Measurements from ENCODE around the gene IKZF3.

Gene IKZF3

DNA sequence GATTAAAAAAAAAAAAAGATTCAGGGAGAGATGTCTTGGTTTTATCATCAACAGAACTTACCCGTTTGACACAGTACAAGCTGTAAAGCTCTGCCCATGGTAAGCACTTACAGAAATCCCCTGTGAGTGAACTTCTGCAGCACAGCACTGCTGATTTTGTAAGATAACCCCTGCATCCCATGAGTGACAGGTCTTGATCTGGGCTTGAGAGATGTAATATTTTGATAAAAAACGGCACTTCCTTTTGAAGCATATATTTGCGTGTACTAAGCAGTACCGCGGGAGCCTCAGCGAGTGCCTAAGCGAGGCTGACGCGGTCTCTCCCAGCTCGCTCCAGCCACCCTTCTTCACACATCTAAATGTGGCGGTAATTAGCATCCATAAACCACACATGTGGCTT lies 50.5 kb downstream of the IKZF3 start:
- DNase-seq = peak; percentile 29

DNA sequence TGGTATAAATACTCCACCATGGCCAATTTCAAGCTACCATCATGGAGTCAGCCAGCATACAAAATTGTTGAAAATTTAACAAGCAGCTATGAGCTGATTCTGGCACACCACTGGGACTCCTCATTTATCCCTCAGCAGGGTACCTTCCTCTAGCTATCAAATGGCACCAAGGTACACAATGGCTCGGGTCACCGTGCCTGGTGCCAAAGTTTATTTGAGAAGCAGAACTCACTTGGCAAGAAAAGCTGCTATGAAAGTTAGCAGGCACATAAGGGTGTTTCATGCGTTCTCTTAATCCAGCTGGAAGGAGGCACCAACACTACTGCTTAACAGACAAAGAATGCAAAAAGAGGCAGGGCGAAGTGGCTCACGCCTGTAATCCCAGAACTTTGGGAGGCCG lies 51.6 kb downstream of the IKZF3 start:
- no peak for DNase-seq

DNA sequence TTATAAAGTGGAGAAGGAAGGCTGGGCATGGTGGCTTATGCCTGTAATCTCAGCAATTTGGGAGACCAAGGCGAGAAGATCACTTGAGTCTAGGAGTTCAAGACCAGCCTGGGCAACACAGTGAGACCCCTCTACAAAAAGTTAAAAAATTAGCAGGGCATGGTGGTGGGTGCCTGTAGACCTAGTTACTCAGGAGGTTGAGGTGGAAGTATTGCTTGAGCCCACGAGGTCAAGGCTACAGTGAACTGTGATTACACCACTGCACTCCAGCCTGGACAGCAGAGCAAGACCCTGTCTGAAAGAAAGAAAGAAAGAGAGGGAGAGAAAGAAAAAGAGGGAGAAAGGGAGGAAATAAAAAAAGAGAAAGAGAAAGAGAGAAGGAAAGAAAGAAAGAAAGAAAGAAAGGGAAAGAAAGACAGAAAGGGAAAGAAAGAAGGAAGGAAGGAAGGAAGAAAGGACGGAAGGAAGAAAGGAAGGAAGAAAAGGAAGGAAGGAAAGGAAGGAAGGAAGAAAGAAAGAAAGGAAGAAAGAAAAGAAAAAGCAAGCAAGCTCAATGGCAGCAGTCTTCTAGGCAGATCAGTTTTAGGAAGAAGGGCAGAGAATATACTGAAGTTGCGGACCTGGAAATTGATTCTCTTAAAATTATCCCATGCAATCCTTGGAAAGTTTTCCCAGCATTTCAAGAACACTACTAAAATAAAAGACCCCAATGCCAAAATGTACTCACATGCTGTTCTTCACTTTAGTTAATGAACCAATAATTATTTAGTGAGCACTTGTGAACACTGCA lies 53.0 kb downstream of the IKZF3 start:
- no peak for DNase-seq

DNA sequence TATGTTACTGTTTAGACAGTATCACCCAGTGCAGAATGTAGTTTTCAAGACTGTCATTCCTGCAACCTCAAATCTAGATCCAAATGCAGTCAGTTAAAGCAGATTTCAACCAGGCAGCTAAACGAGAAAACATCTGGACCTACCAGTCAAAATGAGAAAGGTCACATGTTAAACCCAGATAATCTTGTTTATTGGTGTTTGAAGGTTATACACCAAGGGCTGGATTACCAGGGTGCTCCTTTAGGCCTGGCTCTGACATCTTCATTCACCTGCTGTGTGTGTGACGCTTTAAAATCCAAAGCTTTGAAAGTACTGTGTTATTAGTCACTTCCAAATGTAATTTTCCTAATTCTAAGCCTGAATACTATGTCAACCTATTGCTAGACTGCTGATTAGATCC lies 54.9 kb downstream of the IKZF3 start:
- no peak for DNase-seq

- no peak for DNase-seq
These were observed 55.6 kb downstream of the IKZF3 start for GRCh38 chr17:39808409-39808997.

DNA sequence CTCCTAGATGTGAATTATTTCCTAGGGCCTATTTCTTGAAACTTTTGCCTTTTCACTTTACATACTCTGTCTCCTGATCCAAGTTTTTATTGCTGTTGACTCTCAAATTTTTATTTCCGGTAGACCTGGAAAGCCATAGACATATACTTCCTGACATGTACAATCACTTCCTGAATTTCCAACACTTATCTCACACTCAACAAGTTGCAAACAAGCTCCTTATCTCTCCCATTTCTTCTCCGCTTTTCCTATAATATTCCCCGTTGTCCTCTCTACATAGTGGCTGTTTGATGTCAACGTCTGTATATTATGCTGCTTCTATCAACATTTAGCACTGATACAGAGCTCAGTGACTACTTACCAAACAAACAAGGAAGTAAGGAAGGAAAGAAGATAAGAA lies 59.3 kb downstream of the IKZF3 start:
- no peak for DNase-seq

GRCh38 chr17:39801055-39801454 lies 63.1 kb downstream of the IKZF3 start:
- no peak for DNase-seq

GRCh38 chr17:39800540-39800939 lies 63.6 kb downstream of the IKZF3 start:
- DNase-seq = no peak

GRCh38 chr17:39799395-39799794 lies 64.7 kb downstream of the IKZF3 start:
- no peak for DNase-seq

- DNase-seq = no peak
These were observed 69.7 kb downstream of the IKZF3 start for GRCh38 chr17:39794249-39794970.

- DNase-seq = no peak
These were observed 70.7 kb downstream of the IKZF3 start for GRCh38 chr17:39793301-39793872.

DNA sequence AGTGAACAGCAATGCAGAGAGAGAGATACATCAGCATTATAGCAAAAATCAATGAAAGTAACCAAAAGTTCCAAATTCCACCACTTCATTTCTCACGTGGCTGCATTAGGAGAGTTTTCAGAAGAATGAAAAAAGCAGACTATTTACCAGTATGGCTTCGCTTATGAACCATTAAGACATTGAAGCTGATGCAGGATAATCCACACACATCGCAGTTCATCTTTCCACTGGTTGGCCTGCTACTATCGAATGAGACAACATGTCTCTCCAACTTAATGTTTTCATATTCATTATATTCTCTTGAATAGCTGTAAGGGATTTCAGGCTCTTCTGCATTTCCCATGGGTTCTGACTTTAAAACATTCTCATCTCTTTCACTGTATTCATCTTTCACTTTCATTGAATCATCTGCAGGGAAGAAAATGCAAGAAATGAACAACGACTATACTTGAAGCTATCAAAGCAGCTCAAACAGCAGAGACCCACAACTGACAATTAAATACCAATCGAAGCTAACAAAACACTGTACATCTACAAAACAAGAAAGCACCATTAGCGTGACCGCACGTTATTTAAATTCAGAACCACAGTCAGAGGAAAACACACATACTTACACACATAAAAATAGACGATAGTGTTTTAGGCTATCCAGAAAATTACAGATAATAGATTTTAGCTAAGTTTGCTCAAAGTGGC lies 71.4 kb downstream of the IKZF3 start:
- DNase-seq = no peak

GRCh38 chr17:39791111-39791992 lies 72.8 kb downstream of the IKZF3 start:
- no peak for DNase-seq

GRCh38 chr17:39787743-39788484 lies 76.2 kb downstream of the IKZF3 start:
- no peak for DNase-seq

DNA sequence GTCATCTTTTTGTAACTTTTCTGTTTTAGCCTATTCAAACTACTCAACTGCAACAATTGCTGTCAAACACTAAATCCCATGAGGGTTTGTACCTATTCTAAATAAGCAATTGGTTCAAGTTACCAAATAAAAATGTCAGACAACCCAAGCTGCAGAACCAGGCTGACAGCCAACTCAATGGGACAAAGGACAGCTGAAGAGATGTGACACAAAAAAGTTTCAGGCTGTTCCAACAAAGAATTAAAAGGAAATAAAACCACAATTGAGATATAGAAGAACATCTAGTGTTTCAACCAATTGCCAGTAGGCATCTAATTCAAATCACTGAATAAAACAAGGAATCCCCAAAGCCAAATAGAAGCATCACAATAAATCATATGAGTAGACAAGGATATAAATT lies 77.1 kb downstream of the IKZF3 start:
- DNase-seq = no peak

DNA sequence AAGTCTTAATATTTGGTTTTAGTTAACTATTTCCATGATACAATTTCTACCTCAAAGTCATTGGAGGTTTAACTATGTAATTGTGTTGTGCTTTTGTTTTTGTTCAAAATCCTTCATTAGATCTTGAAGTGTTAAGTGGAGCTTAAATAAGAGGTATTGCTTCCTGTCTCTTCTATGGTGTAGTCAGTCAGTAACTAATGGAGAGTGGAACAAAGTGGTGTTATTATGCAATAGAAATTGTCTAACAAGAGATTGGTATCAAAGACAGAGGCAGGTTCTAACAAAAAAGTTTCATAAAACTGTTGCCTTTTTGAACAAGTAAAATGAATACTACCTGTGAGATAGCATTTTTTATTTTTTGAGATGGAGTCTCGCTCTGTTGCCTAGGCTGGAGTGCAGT lies 81.1 kb downstream of the IKZF3 start:
- no peak for DNase-seq

DNA sequence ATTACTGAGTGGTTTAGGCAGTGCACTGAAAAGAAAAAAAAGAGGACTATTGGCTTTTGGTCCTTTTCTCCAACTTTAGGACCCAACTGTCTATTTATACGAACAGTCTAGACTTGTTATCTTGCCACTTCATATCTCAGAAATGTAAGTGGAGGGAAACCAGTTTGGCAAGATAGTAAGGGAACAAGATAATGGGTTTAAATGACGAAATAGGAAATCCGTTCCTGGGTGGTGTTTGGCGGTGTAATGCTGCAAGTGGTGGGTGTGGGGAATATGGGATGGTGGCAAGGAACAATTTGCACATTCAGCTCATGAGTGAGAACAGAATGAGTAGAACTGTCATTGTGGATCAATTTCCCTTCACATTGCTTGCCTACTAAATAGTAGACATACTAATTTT lies 81.6 kb downstream of the IKZF3 start:
- DNase-seq = no peak

DNA sequence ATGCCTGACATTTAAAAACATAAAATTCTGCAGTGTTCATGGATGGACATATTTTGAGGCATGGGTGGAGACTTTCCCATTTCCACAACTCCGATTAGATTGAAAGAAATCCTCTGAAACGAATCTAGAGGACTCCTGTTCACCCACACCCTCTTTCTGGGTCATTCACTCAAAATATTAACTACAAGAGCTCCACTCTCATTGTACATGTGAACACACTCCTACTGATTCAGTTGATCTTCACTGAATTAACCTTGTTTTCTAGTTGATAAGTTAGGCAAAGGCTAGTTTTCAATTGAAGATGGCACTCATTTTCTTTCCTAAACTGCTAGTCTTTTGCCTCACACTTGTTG lies 82.3 kb downstream of the IKZF3 start:
- no peak for DNase-seq

- no peak for DNase-seq
These were observed 82.9 kb downstream of the IKZF3 start for GRCh38 chr17:39781031-39781860.

Data from activated gamma-delta T cell (primary cell).